Activated CD8-positive, alpha-beta T cell treated with anti-CD3 and anti-CD28 coated beads for 36 hours (primary cell): ENCODE measurements around the gene CACNA1C. TPM values are rescaled to one million over a fixed set of nuclear protein-coding genes. Genes with fewer than 3 reads are reported as not detected.
A peak's percentile ranks its signal among the peaks of the same experiment; 100 is the strongest.

Experiments used
- ATAC-seq: fragments of 200-7000 bp; cut with Tn5 transposase; one replicate; pipeline ENCODE4 v1.10.0; 2021; ENCODE audit warnings: mild to moderate bottlenecking, moderate library complexity
- CTCF ChIA-PET: fragments of 350-600 bp; sonication (Branson Sonifier 250); formaldehyde crosslinking; loops from one replicate; lab custom pipeline; 2021; ENCODE audit warnings: antibody characterized with exemption; lab: Charles Lee
- POLR2A ChIA-PET: fragments of 350-600 bp; sonication (Branson Sonifier 250); formaldehyde crosslinking; loops from one replicate; lab custom pipeline; 2021; ENCODE audit warnings: antibody characterized with exemption; lab: Charles Lee
- DNase-seq: peaks from one replicate; pipeline ENCODE4 v3.0.0-alpha.2; 2020
- H3K27ac Mint-ChIP-seq: one replicate; pipeline ENCODE4 v1.8.0; 2021; ENCODE audit warnings: mild to moderate bottlenecking, mixed read lengths
- H3K27me3 Mint-ChIP-seq: one replicate; pipeline ENCODE4 v1.8.0; 2021; ENCODE audit warnings: mixed read lengths
- H3K36me3 Mint-ChIP-seq: one replicate; pipeline ENCODE4 v1.8.0; 2021; ENCODE audit warnings: low read depth, mixed read lengths
- H3K4me1 Mint-ChIP-seq: one replicate; pipeline ENCODE4 v1.8.0; 2021; ENCODE audit warnings: low read depth, mixed read lengths
- H3K4me3 Mint-ChIP-seq: one replicate; pipeline ENCODE4 v1.8.0; 2021; ENCODE audit warnings: mild to moderate bottlenecking, moderate library complexity, mixed read lengths
- H3K9me3 Mint-ChIP-seq: one replicate; pipeline ENCODE4 v1.8.0; 2021; ENCODE audit warnings: mixed read lengths
- CTCF ChIP-seq: fragments of 200-600 bp; IDR thresholded peaks from one replicate; pipeline ENCODE4 v1.8.0; 2022; ENCODE audit warnings: antibody characterized with exemption, mild to moderate bottlenecking
- intact Hi-C: fragments of 100-400 bp; cut with micrococcal nuclease; formaldehyde crosslinking; loops from one replicate; pipeline ENCODE4 v1.10.0; 2022
- total RNA-seq, 2 experiments: library from RNA; stranded (reverse); gene quantifications; one replicate each; pipeline ENCODE4 v1.2.3, GENCODE V29; 2021

CACNA1C gene
- under 1 TPM; 0.02 to 0.05 TPM for total RNA-seq

- H3K4me1 Mint-ChIP-seq: peaks cover 11% of the 10 kb centered on the region
- peak; percentile 45 for DNase-seq
- no peak within 1 kb of the TSS for H3K27ac Mint-ChIP-seq
- no peaks in the 10 kb centered on the region for H3K9me3 Mint-ChIP-seq
- H3K27me3 Mint-ChIP-seq: peaks cover 64% of the 10 kb centered on the region
- ATAC-seq: peak; percentile 81
- peak within 1 kb of the TSS; percentile 70 for H3K4me3 Mint-ChIP-seq
- intact Hi-C loops: no loop called here
- POLR2A ChIA-PET: no interaction called here
- no peak for TF ChIP-seq CTCF
- H3K36me3 Mint-ChIP-seq: no peaks in the 10 kb centered on the region
- CTCF ChIA-PET: no interaction called here
These were observed at the start of gene CACNA1C for GRCh38 chr12:2052826-2053678. Gene CACNA1C (plus strand): TSS chr12:2052987. CDS start chr12:2053563, 576 bp downstream.

- peak; percentile 15 for ATAC-seq
- peaks cover 6% of the 10 kb centered on the region for H3K36me3 Mint-ChIP-seq
These were observed 49.1 kb upstream of the CACNA1C start for GRCh38 chr12:2003676-2004112.

GRCh38 chr12:2004113-2004929, 48.5 kb upstream of the CACNA1C start, which contains the start of gene DCP1B:
Gene DCP1B (minus strand): TSS chr12:2004457. CDS start chr12:2004431, 26 bp downstream.
- ChIA-PET POLR2A (interaction anchor here (0.6 to 1.6 kb wide), 6 partner anchors 9 to 30 kb away, joined by 3 to 4 read pairs (median 3); no protein-coding TSS in a partner anchor), CTCF (interaction anchor here (1.2 to 2.8 kb wide), 4 partner anchors 8 to 65 kb away, joined by 3 to 7 read pairs (median 6); no protein-coding TSS in a partner anchor)
- no peak for TF ChIP-seq CTCF
- intact Hi-C loops: no loop called here
- Mint-ChIP-seq H3K9me3 (no peaks in the 10 kb centered on the region), H3K36me3 (peaks cover 6% of the 10 kb centered on the region), H3K4me1 (peaks cover 21% of the 10 kb centered on the region), H3K27me3 (no peaks in the 10 kb centered on the region), H3K4me3 (peak within 1 kb of the TSS; percentile 100), H3K27ac (peak within 1 kb of the TSS; percentile 98)
- DNase-seq: peak; percentile 97
- ATAC-seq: peak; percentile 100

More at GRCh38 chr12:2003676-2004112, 49.1 kb upstream of the CACNA1C start:
- H3K4me3 Mint-ChIP-seq: peak overlapping the region; percentile 100
- CTCF ChIA-PET: interaction anchor here (1.2 to 2.8 kb wide), 4 partner anchors 8 to 64 kb away, joined by 3 to 7 read pairs (median 6); no protein-coding TSS in a partner anchor
- POLR2A ChIA-PET: interaction anchor here (0.6 to 1.6 kb wide), 3 partner anchors 12 to 31 kb away, joined by 3 to 4 read pairs (median 3); no protein-coding TSS in a partner anchor
- no peaks in the 10 kb centered on the region for H3K27me3 Mint-ChIP-seq
- DNase-seq: no peak
- H3K4me1 Mint-ChIP-seq: peaks cover 22% of the 10 kb centered on the region
- intact Hi-C loops: no loop called here
- H3K9me3 Mint-ChIP-seq: no peaks in the 10 kb centered on the region
- peak overlapping the region; percentile 98 for H3K27ac Mint-ChIP-seq
- no peak for TF ChIP-seq CTCF

GRCh38 chr12:2008677-2009076, 44.1 kb upstream of the CACNA1C start:
- ATAC-seq: no peak
- H3K27ac Mint-ChIP-seq: no peak overlapping the region
- CTCF ChIA-PET: interaction anchor here (1.0 to 2.0 kb wide), 3 partner anchors 26 to 69 kb away, joined by 3 to 7 read pairs (median 7); no protein-coding TSS in a partner anchor

More at GRCh38 chr12:2008677-2009076, 44.1 kb upstream of the CACNA1C start:
- no peaks in the 10 kb centered on the region for H3K9me3 Mint-ChIP-seq
- no peak for DNase-seq
- POLR2A ChIA-PET: no interaction called here
- no peak for TF ChIP-seq CTCF
- H3K27me3 Mint-ChIP-seq: peaks cover 3% of the 10 kb centered on the region
- peaks cover 3% of the 10 kb centered on the region for H3K4me1 Mint-ChIP-seq
- intact Hi-C loops: no loop called here
- H3K36me3 Mint-ChIP-seq: peaks cover 6% of the 10 kb centered on the region
- H3K4me3 Mint-ChIP-seq: no peak overlapping the region
